ENCODE results near the gene SPPL3.
A peak's percentile ranks its signal among the peaks of the same experiment; 100 is the strongest.

The SPPL3 gene

GRCh38 chr12:120861074-120861795, 42.9 kb downstream of the SPPL3 start:
- Histone ChIP-seq H3K27me3 (replicated peaks; ENCODE audit: control insufficient read depth, insufficient read depth, low read length) (no peaks in the 10 kb centered on the region), H3K36me3 (ENCODE audit: control insufficient read depth, insufficient read depth, low read length) (no peaks in the 10 kb centered on the region), H3K4me3 (replicated peaks; ENCODE audit: low read depth, low read length) (no peak overlapping the region)
- TF ChIP-seq CTCF (IDR thresholded peaks at IDR 0.05; ENCODE audit: insufficient read depth, low read length, poor library complexity, severe bottlenecking), result no peak
- no peak for DNase-seq (ENCODE audit: extremely low read depth, insufficient read length)

DNA sequence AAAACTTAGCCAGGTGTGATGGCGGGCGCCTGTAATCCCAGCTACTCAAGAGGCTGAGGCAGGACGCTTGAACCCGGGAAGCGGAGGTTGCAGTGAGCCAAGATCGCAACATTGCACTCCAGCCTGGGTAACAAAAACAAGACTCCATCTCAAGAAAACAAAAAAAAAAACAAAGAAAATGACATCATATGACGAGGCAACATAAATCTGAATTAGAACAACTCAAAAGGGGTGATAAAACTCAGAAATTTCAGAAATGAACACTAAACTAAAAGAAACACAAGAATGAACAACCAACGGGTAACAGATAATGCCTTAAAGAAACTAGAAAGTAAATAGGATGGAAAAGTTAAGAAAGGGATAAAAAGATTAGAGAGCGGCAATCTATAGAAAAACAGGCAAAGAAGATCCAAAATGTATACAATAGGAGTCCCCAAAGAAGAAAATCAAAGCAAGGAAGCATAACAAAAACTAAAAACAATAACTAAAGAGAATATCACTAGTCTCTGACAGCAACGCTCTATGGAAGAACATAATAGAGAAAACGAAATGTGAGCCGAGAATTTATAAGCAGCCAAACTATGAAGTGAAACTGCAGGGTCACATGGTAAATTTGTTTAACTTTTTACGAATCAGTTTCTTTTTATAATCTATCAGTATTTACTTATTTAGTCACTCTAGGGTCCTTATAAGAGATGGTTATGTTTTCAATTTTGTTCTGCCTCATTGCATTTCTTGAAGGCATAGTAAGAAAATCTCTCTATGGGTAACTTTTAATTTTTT, 45.7 kb downstream of the SPPL3 start:
- Histone ChIP-seq H3K36me3 (ENCODE audit: control insufficient read depth, insufficient read depth, low read length) (no peaks in the 10 kb centered on the region; the same call in 1 of the 2 replicates), H3K27me3 (replicated peaks; ENCODE audit: control insufficient read depth, insufficient read depth, low read length) (no peaks in the 10 kb centered on the region), H3K4me3 (replicated peaks; ENCODE audit: low read depth, low read length) (no peak overlapping the region)
- DNase-seq (ENCODE audit: extremely low read depth, insufficient read length), result no peak
- TF ChIP-seq CTCF (IDR thresholded peaks at IDR 0.05; ENCODE audit: insufficient read depth, low read length, poor library complexity, severe bottlenecking), result no peak

GRCh38 chr12:120856980-120857379, 47.2 kb downstream of the SPPL3 start:
- peak; percentile 47 for TF ChIP-seq CTCF (IDR thresholded peaks at IDR 0.05; ENCODE audit: insufficient read depth, low read length, poor library complexity, severe bottlenecking)
- Histone ChIP-seq H3K27me3 (replicated peaks; ENCODE audit: control insufficient read depth, insufficient read depth, low read length) (no peaks in the 10 kb centered on the region), H3K4me3 (replicated peaks; ENCODE audit: low read depth, low read length) (no peak overlapping the region), H3K36me3 (ENCODE audit: control insufficient read depth, insufficient read depth, low read length) (no peaks in the 10 kb centered on the region; the same call in 1 of the 2 replicates)
- no peak for DNase-seq (ENCODE audit: extremely low read depth, insufficient read length)

DNA sequence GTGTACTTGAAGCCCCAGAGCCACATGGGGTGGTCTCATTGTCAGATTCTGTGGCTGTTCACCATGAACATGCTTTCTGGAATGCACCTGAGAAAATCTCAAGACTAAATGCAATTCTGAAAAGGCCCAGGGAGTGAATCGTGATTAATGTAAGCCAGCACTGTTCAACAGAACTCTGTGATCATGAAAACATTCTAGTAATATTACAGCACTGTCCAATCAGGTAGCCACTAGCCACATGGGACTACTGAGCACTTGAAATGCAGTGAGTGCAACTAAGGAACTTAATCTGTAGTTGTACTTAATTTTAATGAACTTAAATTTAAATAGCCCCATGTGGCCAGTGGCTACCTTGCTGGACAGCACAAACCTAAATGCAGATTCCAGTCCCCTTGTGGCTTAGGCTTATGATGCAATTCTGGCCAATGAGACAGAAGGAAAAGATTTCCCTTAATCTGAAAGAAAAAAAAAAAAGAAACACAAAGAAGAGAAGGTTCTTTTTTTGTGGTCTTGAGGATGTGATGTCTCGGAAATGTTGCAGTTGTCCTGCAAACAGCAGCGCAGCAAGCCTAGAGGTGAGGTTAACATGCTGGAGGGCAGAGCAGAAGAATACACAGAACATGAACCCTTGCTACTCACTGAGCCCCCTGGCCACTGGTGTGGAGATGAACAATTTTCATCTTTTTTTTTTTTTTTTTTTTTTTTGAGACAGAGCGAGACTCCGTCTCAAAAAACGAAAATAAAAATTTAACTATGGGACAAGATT, 48.2 kb downstream of the SPPL3 start:
- no peak for DNase-seq (ENCODE audit: extremely low read depth, insufficient read length)
- Histone ChIP-seq H3K4me3 (replicated peaks; ENCODE audit: low read depth, low read length) (no peak overlapping the region), H3K36me3 (ENCODE audit: control insufficient read depth, insufficient read depth, low read length) (no peaks in the 10 kb centered on the region; the same call in 1 of the 2 replicates), H3K27me3 (replicated peaks; ENCODE audit: control insufficient read depth, insufficient read depth, low read length) (no peaks in the 10 kb centered on the region)
- TF ChIP-seq CTCF (IDR thresholded peaks at IDR 0.05; ENCODE audit: insufficient read depth, low read length, poor library complexity, severe bottlenecking), result no peak

DNA sequence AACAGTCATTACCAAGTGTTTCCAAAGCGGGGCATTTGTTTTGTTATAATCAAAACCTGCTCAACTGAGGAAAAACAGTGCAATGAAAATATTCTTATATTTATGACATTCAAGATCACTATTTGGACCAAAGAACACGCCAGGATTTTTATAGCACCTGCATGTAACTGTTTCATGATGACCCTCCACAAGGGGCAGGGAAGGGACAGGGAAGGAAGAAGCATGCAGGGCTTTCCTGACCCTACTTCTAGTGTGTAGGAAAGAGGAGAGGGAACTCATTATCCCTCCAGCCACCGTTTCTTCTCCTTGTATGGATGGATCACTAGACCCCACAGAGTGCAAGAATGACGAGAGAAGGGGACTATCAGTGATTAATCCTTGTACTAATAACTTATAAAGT, 49.4 kb downstream of the SPPL3 start:
- TF ChIP-seq CTCF (IDR thresholded peaks at IDR 0.05; ENCODE audit: insufficient read depth, low read length, poor library complexity, severe bottlenecking), result no peak
- no peaks in the 10 kb centered on the region; the same call in 1 of the 2 replicates for H3K36me3 ChIP-seq (ENCODE audit: control insufficient read depth, insufficient read depth, low read length)
- no peaks in the 10 kb centered on the region for H3K27me3 ChIP-seq (replicated peaks; ENCODE audit: control insufficient read depth, insufficient read depth, low read length)
- DNase-seq (ENCODE audit: extremely low read depth, insufficient read length), result no peak
- no peak overlapping the region for H3K4me3 ChIP-seq (replicated peaks; ENCODE audit: low read depth, low read length)
